NCI-H1048 (cell line): ENCODE measurements around the gene RXFP4.

Experiments used
- DNase-seq: peaks from one replicate; lab custom pipeline; 2025; lab: John Stamatoyannopoulos, UW

The RXFP4 gene

GRCh38 chr1:155931332-155932038, 10.0 kb upstream of the RXFP4 start:
- no peak for DNase-seq

- no peak for DNase-seq
Measured at GRCh38 chr1:155932081-155932480, 9.4 kb upstream of the RXFP4 start.

GRCh38 chr1:155932487-155932886, 9.0 kb upstream of the RXFP4 start:
- no peak for DNase-seq

- DNase-seq: no peak
Measured at GRCh38 chr1:155933591-155934096, 7.8 kb upstream of the RXFP4 start.

GRCh38 chr1:155934097-155934935, 7.1 kb upstream of the RXFP4 start, which contains the start of gene KHDC4:
Gene KHDC4, minus strand, starts transcription at chr1:155934413. Its CDS starts 40 bp downstream, at chr1:155934373.
- DNase-seq: peak; percentile 100

- no peak for DNase-seq
Measured at GRCh38 chr1:155934936-155935590, 6.4 kb upstream of the RXFP4 start.

GRCh38 chr1:155938220-155938627, 3.2 kb upstream of the RXFP4 start:
- DNase-seq: no peak

DNA sequence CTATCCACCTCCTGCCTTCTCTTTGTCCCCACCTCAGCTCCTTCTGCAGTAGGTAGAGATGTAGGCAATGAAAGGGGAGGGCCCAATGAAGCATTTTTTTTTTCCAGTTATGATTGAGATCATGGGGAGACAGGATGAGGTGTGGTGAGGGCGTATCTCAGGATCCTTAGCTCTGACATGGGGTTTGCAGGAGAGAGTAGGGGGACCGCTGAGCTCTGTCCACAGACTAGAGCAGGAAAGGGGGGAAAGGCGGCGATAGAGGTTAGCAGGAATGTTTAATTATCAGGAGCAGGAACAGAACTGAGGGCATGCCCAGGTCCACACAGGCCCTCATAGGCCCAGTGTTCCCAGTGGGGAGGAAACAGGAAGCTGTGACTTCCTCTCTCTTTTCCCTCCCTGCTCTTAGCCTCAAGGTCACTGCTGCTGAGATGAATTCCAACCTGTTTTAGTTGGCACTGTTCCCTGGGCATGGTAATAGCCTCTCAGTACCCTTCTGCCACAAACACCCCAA, 901 bp upstream of the RXFP4 start:
- no peak for DNase-seq

DNA sequence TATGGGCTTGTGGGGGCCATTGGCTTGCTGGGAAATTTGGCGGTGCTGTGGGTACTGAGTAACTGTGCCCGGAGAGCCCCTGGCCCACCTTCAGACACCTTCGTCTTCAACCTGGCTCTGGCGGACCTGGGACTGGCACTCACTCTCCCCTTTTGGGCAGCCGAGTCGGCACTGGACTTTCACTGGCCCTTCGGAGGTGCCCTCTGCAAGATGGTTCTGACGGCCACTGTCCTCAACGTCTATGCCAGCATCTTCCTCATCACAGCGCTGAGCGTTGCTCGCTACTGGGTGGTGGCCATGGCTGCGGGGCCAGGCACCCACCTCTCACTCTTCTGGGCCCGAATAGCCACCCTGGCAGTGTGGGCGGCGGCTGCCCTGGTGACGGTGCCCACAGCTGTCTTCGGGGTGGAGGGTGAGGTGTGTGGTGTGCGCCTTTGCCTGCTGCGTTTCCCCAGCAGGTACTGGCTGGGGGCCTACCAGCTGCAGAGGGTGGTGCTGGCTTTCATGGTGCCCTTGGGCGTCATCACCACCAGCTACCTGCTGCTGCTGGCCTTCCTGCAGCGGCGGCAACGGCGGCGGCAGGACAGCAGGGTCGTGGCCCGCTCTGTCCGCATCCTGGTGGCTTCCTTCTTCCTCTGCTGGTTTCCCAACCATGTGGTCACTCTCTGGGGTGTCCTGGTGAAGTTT, 550 bp downstream of the RXFP4 start:
- DNase-seq: no peak

DNA sequence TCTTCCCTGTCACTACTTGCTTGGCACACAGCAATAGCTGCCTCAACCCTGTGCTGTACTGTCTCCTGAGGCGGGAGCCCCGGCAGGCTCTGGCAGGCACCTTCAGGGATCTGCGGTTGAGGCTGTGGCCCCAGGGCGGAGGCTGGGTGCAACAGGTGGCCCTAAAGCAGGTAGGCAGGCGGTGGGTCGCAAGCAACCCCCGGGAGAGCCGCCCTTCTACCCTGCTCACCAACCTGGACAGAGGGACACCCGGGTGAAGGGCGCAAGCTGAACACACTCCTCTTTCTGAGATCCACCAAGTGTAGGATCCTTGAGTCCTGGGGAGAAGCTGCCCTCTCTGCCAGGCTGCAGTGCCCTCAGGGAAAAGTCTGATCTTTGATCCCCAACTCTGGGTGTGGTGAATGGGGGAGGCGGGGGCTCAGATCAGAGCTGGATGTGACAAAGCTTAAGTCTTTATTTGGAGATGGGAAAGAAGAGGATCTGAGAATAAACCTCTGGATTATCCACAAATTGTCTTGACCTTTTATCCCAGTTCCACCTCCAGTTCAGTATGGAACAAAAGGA, 1.2 kb downstream of the RXFP4 start:
- DNase-seq: no peak

DNA sequence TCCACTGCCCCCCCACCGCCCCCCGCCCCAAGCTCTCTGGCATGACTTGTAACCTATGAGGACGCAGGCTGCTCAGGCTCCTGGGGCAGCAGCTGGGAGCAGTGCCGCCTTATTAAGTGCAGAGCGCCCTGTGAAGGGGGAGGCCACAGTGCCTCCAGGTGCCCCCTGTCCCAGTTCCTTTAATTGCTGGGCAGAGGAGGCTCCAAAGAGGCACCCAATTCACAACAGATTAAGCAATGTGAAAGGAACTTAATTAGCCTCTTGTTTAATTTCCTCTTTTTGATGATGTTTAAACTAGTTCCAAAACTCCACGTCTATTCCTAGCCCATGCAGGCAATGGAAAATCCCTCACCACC, 3.0 kb downstream of the RXFP4 start:
- no peak for DNase-seq

- no peak for DNase-seq
Measured at GRCh38 chr1:155946633-155947219, 5.3 kb downstream of the RXFP4 start.

- DNase-seq: no peak
Measured at GRCh38 chr1:155947292-155947691, 5.9 kb downstream of the RXFP4 start.

DNA sequence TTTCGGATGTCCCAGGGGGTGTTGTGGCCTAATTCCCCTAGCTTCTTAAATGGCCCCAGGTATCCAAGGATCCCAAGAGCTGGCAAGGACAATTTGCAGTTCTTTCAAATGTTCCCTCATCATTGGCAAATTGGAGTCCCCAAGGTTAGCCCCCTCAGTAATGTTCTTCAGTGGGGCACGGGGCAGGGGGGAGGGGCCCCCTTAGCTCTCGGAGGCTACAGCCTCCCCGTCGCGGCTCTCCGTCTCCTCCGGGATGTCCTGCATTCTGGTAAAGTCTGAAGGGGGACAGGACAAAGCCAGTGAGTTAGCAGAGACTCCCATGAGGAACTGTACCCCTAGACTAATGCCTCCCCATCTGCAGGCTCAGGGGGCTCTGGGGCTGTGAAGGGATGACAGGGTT, 6.3 kb downstream of the RXFP4 start:
- DNase-seq: no peak

DNA sequence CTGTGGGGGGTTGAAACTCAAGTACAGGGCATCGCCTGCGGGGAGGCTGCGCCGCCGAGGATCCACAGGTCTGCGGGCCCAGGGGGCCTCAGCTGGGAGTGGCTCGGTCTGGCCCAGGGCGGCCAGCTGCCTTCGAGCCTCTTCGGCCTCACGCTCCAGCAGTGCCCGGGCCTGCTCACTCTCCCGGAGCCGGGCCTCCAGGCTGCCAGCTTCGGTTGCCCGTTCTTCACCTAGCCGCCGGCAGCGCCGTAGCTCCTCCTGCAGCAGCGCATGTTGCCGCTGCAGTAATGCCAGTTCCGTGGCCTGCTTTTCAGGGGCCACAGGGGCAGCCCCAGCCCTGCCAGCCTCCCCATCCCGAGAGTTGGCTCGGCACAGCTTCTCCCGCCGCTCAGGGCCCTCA, 9.4 kb downstream of the RXFP4 start:
- no peak for DNase-seq

DNA sequence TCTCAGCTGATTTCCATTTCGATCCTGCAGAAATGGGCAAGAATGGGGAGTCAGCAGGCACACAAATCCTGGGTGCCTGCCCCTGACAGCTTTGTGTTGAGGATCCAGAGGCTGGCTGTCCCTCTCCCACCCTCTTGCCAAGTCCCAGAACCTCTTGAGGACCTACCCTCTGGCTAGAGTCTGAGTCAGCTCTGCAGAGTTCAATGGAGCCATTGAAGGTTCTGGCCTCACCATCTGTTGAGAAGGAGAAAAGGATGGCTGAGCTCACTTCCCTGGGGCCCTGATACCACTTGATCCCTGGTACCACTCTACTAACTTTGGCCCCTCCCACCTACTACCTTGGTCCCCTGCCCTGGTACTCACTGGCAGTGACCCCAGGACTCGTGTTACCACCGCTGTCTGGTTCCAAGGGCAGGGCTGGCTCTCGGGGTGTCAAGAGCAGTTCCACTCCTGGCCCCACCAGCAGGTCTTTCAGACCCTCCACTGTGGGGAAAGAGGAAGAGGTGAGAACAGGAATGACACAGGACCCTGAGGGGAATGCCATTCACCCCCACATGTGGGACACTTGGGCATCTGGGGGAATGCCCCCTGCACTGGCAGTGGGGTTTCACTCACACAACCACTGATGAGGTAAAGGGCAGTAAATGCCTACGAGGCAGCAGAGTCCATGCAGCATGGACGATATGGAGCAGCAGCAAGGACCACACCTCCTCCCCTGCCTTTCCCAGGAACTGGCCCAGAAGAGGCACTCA, 10.5 kb downstream of the RXFP4 start:
- DNase-seq: no peak

GRCh38 chr1:155952505-155952890, 11.1 kb downstream of the RXFP4 start:
- no peak for DNase-seq

- no peak for DNase-seq
Measured at GRCh38 chr1:155954645-155955044, 13.2 kb downstream of the RXFP4 start.

GRCh38 chr1:155957411-155957915, 16.0 kb downstream of the RXFP4 start:
- no peak for DNase-seq

DNA sequence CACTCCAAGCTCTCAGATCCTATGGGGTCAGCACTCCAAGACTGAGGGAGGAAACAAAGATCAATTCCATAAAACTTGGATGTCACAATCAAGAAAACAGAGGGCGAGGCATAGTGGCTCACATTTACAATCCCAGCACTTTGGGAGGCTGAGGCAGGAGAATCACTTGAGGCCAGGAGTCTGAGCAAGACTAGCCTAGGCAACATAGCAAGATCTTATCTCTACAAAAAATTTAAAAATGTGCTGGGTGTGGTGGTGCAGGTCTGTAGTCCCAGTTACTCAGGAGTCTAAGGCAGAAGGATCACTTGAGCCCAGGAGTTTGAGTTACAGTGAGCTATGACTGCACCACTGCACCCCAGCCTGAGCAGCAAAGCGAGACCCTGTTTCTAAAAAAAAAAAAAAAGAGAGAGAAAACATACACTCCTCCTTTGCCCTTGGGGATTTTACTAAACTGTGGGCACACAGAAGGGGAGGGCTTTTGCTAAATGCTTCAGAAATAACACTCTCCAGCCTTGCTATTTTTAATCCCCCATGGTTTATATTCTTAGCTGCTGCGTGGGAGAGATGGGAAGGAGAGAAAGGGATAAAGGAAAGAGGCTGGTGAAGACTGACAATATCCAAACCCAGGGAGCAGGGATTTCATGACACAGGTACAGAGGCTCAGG, 18.8 kb downstream of the RXFP4 start:
- no peak for DNase-seq
